ENCODE results near the gene KDELR3.

KDELR3 gene

DNA sequence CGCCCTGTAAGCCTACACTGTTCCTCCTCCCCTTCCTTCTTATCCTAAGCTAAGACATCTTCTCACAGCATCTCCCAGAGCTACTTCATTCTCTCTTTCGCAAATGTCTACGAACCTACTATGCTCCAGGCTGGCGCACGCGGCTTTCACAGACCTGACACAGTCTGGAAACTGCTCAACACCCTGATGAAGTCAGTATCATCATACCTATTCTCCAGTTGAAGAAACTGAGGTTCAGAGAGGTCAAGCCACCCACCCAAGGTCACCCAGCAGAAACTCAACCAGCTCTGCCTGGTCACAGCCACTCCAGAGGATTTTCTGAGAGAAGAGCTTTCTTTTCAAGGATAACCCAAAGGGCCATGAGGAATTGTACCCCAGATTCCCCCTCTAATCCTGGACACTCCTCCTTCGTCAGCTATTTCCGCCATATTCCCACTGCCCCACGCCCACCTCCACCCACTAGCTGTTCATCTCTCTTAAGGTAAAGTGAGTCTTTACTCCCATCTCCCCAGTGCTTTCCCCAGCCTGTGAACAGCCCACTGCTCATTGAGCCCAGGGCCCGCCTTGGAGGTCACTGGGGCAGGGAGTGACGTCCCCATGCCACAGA lies 14.7 kb upstream of the KDELR3 start:
- TF ChIP-seq REST (IDR thresholded peaks at IDR 0.05; ENCODE audit: insufficient read depth in 1 of 2, low read depth in 2 of 2, low read length in 2 of 2), result no peak
- TF ChIP-seq TAF1 (IDR thresholded peaks at IDR 0.05; ENCODE audit: borderline replicate concordance, insufficient read depth, low read length), result no peak
- TF ChIP-seq FOXP2 (optimal IDR thresholded peaks at IDR 0.05; ENCODE audit: borderline replicate concordance, extremely low read depth, extremely low read length, insufficient read depth), result no peak
- TF ChIP-seq SIN3A (IDR thresholded peaks at IDR 0.05; ENCODE audit: borderline replicate concordance, insufficient read depth, low read length), result no peak

GRCh38 chr22:38453996-38454352 lies 13.9 kb upstream of the KDELR3 start:
- no peak for TF ChIP-seq TAF1 (IDR thresholded peaks at IDR 0.05; ENCODE audit: borderline replicate concordance, insufficient read depth, low read length)
- no peak for TF ChIP-seq POLR2AphosphoS5 (IDR thresholded peaks at IDR 0.05; ENCODE audit: low read depth, low read length)
- no peak for TF ChIP-seq REST (IDR thresholded peaks at IDR 0.05; ENCODE audit: insufficient read depth in 1 of 2, low read depth in 2 of 2, low read length in 2 of 2)
- TF ChIP-seq FOXP2 (optimal IDR thresholded peaks at IDR 0.05; ENCODE audit: borderline replicate concordance, extremely low read depth, extremely low read length, insufficient read depth), result no peak
- no peak for TF ChIP-seq SIN3A (IDR thresholded peaks at IDR 0.05; ENCODE audit: borderline replicate concordance, insufficient read depth, low read length)

DNA sequence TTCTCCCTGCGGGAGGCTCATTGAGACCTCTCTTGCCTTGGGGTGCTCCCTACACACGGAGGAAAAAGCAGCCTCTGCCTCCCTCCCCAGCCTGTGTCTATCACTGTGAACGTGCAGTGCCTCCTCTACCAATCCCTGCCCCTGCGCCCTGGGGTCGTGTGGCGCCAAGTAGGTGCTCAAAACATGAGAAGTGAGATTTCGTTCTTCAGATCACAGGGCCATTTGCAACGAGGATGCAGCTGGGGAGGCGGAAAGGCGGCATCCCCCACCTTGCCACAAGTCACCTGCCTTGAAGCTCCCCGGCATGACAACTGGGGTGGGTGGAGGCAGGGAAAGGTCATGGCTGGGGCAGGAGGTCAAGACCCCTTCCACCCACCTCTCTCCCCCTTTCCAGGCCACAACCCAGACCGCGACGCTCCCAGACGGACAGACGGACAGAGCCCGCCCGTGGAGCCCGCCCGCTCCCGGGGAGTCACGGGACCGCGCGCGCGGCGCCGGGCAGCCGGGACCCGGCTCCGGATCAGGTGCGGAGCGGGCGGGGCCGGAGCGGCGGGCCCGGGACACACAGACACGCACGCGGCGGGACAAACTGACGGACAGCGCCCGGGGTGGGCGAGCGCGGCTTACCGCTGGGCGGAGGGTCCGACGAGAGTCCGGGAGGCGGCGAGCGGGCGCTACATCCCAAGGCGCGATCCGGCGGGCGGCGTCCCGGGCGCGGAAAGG lies 13.4 kb upstream of the KDELR3 start:
- TF ChIP-seq POLR2AphosphoS5 (IDR thresholded peaks at IDR 0.05; ENCODE audit: low read depth, low read length) (no peak), REST (IDR thresholded peaks at IDR 0.05; ENCODE audit: insufficient read depth in 1 of 2, low read depth in 2 of 2, low read length in 2 of 2) (no peak), FOXP2 (optimal IDR thresholded peaks at IDR 0.05; ENCODE audit: borderline replicate concordance, extremely low read depth, extremely low read length, insufficient read depth) (no peak), SIN3A (IDR thresholded peaks at IDR 0.05; ENCODE audit: borderline replicate concordance, insufficient read depth, low read length) (no peak), TAF1 (IDR thresholded peaks at IDR 0.05; ENCODE audit: borderline replicate concordance, insufficient read depth, low read length) (no peak)

- TF ChIP-seq TAF1 (IDR thresholded peaks at IDR 0.05; ENCODE audit: borderline replicate concordance, insufficient read depth, low read length) (no peak), SIN3A (IDR thresholded peaks at IDR 0.05; ENCODE audit: borderline replicate concordance, insufficient read depth, low read length) (no peak), FOXP2 (optimal IDR thresholded peaks at IDR 0.05; ENCODE audit: borderline replicate concordance, extremely low read depth, extremely low read length, insufficient read depth) (no peak), REST (IDR thresholded peaks at IDR 0.05; ENCODE audit: insufficient read depth in 1 of 2, low read depth in 2 of 2, low read length in 2 of 2) (no peak), POLR2AphosphoS5 (IDR thresholded peaks at IDR 0.05; ENCODE audit: low read depth, low read length) (no peak)
Observed at GRCh38 chr22:38455076-38455529, 12.8 kb upstream of the KDELR3 start, which contains the start of gene KCNJ4. TSS of gene KCNJ4 (minus strand) at chr22:38455199. CDS start at chr22:38428132, 27,067 bp downstream.
